HG03159 (cell line): ENCODE measurements around the gene AK4.

Experiments used
- ATAC-seq: cut with Tn5 transposase; IDR thresholded peaks from one replicate; pipeline ENCODE4 v1.9.1; 2021; ENCODE audit warnings: mild to moderate bottlenecking, moderate library complexity; ENCODE audit not compliant: unreplicated experiment

The AK4 gene

GRCh38 chr1:65243491-65243890 is 95.5 kb downstream of the AK4 start:
- ATAC-seq, result no peak

GRCh38 chr1:65245295-65245694 is 97.3 kb downstream of the AK4 start:
- ATAC-seq, result no peak

GRCh38 chr1:65247419-65248359 is 99.7 kb downstream of the AK4 start:
- ATAC-seq, result no peak

GRCh38 chr1:65250826-65251225 is 102.8 kb downstream of the AK4 start:
- ATAC-seq, result no peak

GRCh38 chr1:65253800-65254319 is 105.9 kb downstream of the AK4 start:
- peak; percentile 33 for ATAC-seq

- peak; percentile 98 for ATAC-seq
Observed at GRCh38 chr1:65254320-65255034, 106.5 kb downstream of the AK4 start.

- ATAC-seq, result no peak
Observed at GRCh38 chr1:65255035-65255655, 107.1 kb downstream of the AK4 start.

- no peak for ATAC-seq
Observed at GRCh38 chr1:65255656-65256050, 107.7 kb downstream of the AK4 start.

- no peak for ATAC-seq
Observed at GRCh38 chr1:65256860-65257708, 109.1 kb downstream of the AK4 start.

- no peak for ATAC-seq
Observed at GRCh38 chr1:65258106-65258505, 110.1 kb downstream of the AK4 start.

GRCh38 chr1:65259816-65260215 is 111.8 kb downstream of the AK4 start:
- no peak for ATAC-seq

GRCh38 chr1:65260851-65261473 is 113.0 kb downstream of the AK4 start:
- no peak for ATAC-seq

GRCh38 chr1:65263286-65263685 is 115.3 kb downstream of the AK4 start:
- ATAC-seq, result no peak

GRCh38 chr1:65264197-65264929 is 116.4 kb downstream of the AK4 start:
- no peak for ATAC-seq

GRCh38 chr1:65265296-65265650 is 117.3 kb downstream of the AK4 start:
- ATAC-seq, result no peak

GRCh38 chr1:65265651-65266351 is 117.8 kb downstream of the AK4 start:
- ATAC-seq, result peak; percentile 52

GRCh38 chr1:65266476-65266875 is 118.5 kb downstream of the AK4 start:
- ATAC-seq, result no peak

- no peak for ATAC-seq
Observed at GRCh38 chr1:65267271-65267670, 119.3 kb downstream of the AK4 start.

- no peak for ATAC-seq
Observed at GRCh38 chr1:65267683-65268082, 119.7 kb downstream of the AK4 start.
